HUES48 (cell line): ENCODE measurements around the gene SH3BP4.

ENCODE experiments used
- H3K27ac ChIP-seq: one replicate; pipeline ENCODE4 v1.7.0; 2013; ENCODE audit warnings: low read depth, low read length, inconsistent platforms
- H3K27me3 ChIP-seq: 2 replicates; pipeline ENCODE4 v1.6.1; 2013; ENCODE audit warnings: mild to moderate bottlenecking, low read length; ENCODE audit not compliant: control insufficient read depth, insufficient read depth
- H3K36me3 ChIP-seq: 2 replicates; pipeline ENCODE4 v1.6.1; 2013; ENCODE audit warnings: low read length; ENCODE audit not compliant: control insufficient read depth, insufficient read depth
- H3K4me1 ChIP-seq: 2 replicates; pipeline ENCODE4 v1.6.1; 2013; ENCODE audit warnings: mild to moderate bottlenecking, low read length; ENCODE audit not compliant: control insufficient read depth, insufficient read depth
- H3K4me3 ChIP-seq: 2 replicates; pipeline ENCODE4 v1.5.1; 2013; ENCODE audit warnings: mild to moderate bottlenecking, low read depth, low read length
- H3K9ac ChIP-seq: 2 replicates; pipeline ENCODE4 v1.6.1; 2013; ENCODE audit warnings: mild to moderate bottlenecking, low read depth, low read length, moderate library complexity
- H3K9me3 ChIP-seq: 2 replicates; pipeline ENCODE4 v1.6.1; 2013; ENCODE audit warnings: low read length; ENCODE audit not compliant: control insufficient read depth, insufficient read depth

The SH3BP4 gene

DNA sequence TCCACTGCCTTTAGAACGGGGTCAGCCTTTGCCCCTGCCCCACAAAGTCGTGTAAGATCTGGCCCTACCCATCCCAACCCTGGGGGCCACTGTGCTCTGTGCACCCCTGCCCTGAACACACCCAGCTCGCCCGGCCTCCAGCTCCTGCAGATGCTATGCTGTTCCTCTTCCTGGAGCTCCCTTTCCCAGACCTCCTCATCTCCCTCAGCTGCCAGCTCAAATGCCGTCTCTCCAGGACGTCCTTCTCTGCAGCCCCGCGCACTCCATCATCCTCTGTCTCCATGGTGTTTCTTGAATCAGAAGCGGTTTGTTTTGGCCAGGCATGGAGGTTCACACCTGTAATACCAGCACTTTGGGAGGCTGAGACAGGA is 94.1 kb downstream of the SH3BP4 start:
- Histone ChIP-seq H3K4me3 (no peak overlapping the region), H3K27ac (no peak overlapping the region), H3K27me3 (no peaks in the 10 kb centered on the region), H3K9ac (no peak overlapping the region), H3K4me1 (no peaks in the 10 kb centered on the region), H3K36me3 (peaks cover 59% of the 10 kb centered on the region), H3K9me3 (no peaks in the 10 kb centered on the region)

DNA sequence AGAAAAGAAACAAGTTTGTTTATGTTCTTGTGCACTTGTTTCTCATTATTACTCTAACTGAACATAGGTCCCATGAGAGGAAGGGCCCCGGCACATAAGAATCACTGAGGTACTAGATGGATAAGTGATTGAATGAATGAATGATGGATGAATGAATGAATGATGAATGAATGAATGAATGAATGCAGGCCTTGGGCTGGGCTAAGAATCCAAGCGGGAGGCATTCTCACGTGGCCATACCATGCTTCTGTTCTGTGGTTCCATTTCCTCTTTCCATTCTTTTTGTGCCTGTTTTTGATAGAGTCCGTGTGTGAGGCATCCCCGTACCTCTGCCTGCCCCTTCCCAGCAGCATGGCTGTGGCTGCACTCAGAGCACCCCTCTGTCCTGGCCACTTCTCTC is 94.8 kb downstream of the SH3BP4 start:
- Histone ChIP-seq H3K36me3 (peaks cover 52% of the 10 kb centered on the region), H3K4me3 (no peak overlapping the region), H3K27ac (no peak overlapping the region), H3K27me3 (no peaks in the 10 kb centered on the region), H3K9ac (no peak overlapping the region), H3K9me3 (no peaks in the 10 kb centered on the region), H3K4me1 (no peaks in the 10 kb centered on the region)

DNA sequence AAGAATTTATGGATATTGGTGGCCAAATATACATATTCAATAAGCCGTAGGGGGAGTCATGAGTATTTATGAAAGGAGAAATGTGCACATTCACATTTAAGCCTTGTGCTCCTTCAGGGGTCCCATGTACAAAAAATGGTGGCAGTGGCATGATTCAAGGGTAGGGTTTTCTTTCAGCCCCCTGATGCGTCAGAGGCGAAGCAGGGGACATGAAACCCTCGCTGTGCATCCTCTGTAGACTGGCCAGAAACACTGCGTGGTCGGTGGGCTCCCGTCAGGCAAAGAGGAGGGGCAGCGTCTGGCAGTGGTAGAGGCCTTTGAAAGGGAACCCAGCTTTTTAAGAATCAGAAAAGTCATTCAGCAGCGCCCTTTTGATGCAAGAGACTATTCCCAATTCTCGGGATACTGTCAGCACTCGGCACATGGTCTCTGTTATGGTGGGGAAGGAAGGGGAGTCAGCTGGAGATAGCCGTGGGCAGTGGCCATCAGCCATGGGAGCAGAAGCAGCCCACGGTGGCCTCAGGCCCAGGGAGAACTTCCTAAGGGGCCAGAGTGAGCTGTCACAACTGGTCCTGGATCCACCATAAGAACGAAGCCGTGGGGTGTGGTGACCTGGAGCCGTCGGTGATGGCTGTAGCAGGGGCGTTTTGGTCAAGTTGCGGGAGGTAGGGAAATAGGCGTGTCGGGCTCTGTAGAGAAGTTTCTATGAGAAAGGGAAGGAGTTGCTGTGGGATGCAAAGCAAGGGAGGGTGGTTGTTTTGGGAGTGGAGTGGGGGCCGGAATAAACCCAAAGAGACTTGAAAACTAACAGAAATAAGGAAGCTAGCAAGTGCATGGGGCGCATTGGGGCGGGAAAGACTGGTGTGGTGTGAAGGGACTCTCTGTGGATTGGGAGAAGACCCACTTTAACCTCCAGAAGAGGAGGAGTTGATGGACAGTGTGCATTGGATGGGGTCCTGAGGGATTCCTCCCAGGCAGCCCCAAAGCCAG is 95.6 kb downstream of the SH3BP4 start:
- Histone ChIP-seq H3K36me3 (peaks cover 48% of the 10 kb centered on the region), H3K4me3 (no peak overlapping the region), H3K9me3 (no peaks in the 10 kb centered on the region), H3K27ac (no peak overlapping the region), H3K27me3 (no peaks in the 10 kb centered on the region), H3K9ac (no peak overlapping the region), H3K4me1 (no peaks in the 10 kb centered on the region)

DNA sequence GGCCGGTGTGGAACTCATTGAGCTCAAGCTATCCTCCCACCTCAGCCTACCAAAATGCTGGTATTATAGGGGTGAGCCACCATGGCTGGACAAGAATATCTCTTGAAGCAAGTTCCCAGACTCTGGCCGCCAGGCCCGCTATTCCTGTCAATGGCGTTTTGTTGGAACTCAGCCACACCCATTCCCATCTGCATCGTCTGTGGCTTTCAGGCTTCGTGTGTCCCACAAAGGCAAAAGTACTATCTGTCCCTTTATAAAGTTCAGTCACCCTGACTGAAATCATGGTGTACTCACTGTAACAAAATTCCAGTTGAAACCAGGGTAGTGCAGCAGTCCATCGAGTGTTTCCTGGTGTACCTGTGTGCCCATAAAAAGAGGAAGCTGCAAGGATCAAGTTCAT is 96.7 kb downstream of the SH3BP4 start:
- Histone ChIP-seq H3K4me3 (no peak overlapping the region), H3K27ac (no peak overlapping the region), H3K4me1 (no peaks in the 10 kb centered on the region), H3K27me3 (no peaks in the 10 kb centered on the region), H3K9ac (no peak overlapping the region), H3K36me3 (peaks cover 51% of the 10 kb centered on the region), H3K9me3 (no peaks in the 10 kb centered on the region)

DNA sequence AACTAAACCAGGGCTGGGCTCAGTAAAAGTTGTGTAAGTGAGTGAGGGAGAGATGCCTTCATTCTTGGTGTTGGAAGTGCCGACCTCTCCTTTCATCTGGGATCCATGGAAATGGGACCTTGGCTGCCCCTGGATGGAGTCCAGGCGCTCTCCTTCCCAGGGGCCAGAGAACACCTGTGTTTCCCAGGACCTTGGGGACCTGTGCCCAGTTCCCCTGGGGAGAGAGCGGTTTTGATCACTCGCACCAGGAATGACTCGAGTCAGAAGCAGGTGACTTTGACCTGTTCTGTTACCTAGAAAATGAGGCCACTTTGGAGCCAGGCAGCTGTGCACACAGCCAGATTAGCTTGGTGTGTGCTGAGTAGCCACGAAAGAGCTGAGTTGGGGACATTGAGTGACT is 97.3 kb downstream of the SH3BP4 start:
- no peak overlapping the region for H3K27ac ChIP-seq
- no peaks in the 10 kb centered on the region for H3K9me3 ChIP-seq
- H3K9ac ChIP-seq = no peak overlapping the region
- H3K27me3 ChIP-seq = no peaks in the 10 kb centered on the region
- H3K36me3 ChIP-seq = peaks cover 52% of the 10 kb centered on the region
- H3K4me3 ChIP-seq = no peak overlapping the region
- no peaks in the 10 kb centered on the region for H3K4me1 ChIP-seq

DNA sequence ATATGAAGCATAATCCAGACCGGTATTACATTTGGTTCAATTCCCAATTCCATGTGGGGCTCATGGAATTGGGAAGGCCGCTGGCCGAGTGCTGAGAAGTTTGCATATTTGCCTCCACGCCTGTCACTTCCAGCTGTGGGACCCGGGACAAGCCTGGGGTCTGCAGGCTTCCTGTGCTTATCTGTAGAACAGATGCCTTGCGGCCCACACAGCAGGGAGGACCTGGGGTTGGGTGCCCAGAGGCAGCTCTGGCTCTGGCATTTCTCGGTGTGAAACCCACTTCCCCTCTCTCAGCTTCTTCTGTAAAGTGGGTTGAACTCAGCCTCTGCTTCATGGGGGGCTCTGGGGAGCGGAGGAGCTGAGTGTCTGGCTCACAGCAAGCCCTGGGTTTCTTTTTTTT is 97.9 kb downstream of the SH3BP4 start:
- no peak overlapping the region for H3K9ac ChIP-seq
- no peaks in the 10 kb centered on the region for H3K27me3 ChIP-seq
- no peaks in the 10 kb centered on the region for H3K4me1 ChIP-seq
- H3K9me3 ChIP-seq = no peaks in the 10 kb centered on the region
- no peak overlapping the region for H3K27ac ChIP-seq
- no peak overlapping the region for H3K4me3 ChIP-seq
- H3K36me3 ChIP-seq = peaks cover 52% of the 10 kb centered on the region

DNA sequence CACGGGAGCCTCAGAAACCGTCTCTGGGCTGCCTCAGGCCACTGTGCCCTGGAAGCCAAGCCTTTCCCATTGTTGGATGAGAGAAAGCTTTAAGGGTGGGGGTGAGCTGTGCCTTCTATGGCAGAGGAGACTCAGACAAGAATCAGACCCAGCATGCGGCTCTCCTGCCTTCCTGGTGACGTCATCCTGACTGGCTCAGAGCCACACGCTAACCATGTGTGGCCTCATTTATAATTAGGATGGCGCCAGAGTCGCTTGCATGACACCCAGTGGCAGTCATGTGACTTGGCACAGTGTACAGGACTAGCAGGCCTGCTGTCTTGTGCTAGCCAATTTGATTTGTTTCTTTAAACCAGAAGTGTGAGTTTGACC is 99.1 kb downstream of the SH3BP4 start:
- Histone ChIP-seq H3K9ac (no peak overlapping the region), H3K27ac (peak overlapping the region; percentile 32), H3K9me3 (no peaks in the 10 kb centered on the region), H3K4me1 (no peaks in the 10 kb centered on the region), H3K36me3 (peaks cover 56% of the 10 kb centered on the region), H3K4me3 (no peak overlapping the region), H3K27me3 (no peaks in the 10 kb centered on the region)

DNA sequence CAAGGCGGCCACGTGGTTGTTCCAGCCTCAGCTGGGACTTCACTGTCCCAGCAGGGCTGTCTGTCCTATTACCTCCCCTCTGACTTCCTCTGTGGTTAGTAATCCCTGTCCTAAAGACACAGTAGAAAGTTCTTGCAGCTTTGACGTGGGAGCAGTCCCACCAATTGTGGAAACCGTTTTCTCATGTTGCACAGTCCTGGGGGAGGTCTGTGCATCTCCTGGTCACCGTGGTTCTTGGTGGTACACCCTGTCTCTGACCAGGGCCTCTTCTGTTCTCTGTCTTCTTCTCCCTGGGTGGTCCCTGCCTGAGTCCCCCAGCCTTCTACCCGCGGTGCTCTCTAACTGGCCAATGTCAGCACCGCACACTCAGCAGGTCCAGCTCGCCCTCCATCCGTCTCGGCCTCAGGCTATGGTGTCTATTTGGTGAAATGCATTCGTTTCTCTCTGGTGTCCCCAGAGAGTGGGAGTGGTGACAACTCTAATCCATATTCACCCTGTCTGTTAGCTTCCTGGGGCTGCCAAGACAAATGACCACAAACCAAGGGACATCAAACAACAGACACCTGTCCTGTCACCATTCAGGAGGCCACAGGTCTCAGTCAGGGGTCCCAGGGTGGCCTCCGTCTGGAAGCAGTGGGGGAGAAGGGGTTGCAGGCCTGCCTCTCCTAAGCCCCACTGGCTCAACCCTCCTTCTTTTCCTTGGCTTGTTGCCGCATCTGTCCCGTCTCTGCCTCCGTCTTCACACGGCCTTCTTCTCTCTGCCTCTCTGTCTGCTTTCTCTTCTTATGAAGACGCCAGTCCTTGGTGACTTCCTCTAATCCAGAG is 99.8 kb downstream of the SH3BP4 start:
- Histone ChIP-seq H3K9me3 (no peaks in the 10 kb centered on the region), H3K4me1 (no peaks in the 10 kb centered on the region), H3K4me3 (no peak overlapping the region), H3K9ac (no peak overlapping the region), H3K27me3 (no peaks in the 10 kb centered on the region), H3K27ac (no peak overlapping the region), H3K36me3 (peaks cover 50% of the 10 kb centered on the region)

DNA sequence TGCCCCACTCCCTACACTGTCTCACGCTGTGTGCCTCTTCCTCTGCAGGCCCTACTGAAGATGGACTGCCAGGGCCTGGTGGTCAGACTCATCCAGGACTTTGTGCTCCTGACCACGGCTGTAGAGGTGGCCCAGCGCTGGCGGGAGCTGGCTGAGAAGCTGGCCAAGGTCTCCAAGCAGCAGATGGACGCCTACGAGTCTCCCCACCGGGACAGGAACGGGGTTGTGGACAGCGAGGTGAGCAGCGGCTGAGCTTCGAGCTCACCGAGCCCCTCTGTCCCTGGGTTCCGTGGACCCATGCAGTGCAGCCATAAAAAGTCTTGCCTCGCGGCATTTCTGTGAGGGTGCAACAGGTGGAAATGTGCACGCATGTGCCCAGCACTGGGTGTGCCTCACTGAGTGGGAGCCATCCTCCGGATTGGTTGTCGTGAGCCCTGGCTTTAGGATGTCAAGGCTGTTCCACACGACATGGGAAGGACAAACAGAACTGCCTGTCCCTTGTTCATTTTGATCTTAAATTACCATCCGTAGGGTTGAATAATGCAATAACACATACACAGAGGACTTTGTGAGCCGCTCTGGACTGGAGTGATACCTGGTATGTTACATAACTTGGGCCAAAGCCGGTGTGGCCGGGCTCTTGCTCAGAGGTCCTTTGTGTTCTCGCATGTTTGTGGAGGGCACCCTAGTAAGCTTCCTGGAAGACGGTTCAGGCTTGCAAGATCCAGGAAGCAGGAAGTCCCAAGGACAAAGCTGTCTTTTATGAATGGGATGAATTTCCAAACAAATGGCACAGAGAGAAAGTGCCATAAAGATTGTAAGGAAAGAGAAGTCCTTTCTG is 100.9 kb downstream of the SH3BP4 start:
- H3K27me3 ChIP-seq = no peaks in the 10 kb centered on the region
- no peaks in the 10 kb centered on the region for H3K9me3 ChIP-seq
- no peaks in the 10 kb centered on the region for H3K4me1 ChIP-seq
- H3K36me3 ChIP-seq = peaks cover 41% of the 10 kb centered on the region
- no peak overlapping the region for H3K9ac ChIP-seq
- no peak overlapping the region for H3K4me3 ChIP-seq
- no peak overlapping the region for H3K27ac ChIP-seq

DNA sequence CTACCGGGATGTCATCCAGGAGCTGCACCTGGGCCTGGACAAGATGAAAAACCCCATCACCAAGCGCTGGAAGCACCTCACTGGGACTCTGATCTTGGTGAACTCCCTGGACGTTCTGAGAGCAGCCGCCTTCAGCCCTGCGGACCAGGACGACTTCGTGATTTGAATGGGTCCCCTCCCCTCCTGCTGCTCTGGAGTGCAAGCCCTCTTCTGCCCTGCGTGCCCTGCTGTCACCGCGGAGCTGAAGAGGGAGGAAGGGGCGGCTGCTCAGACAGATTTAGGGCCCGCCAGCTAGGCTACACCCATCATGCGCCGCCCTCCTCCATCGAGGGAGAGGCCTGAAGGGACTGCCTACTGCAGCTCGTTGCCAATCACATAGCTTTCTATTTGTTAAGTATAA is 101.8 kb downstream of the SH3BP4 start:
- no peaks in the 10 kb centered on the region for H3K4me1 ChIP-seq
- H3K27ac ChIP-seq = no peak overlapping the region
- H3K9me3 ChIP-seq = no peaks in the 10 kb centered on the region
- H3K36me3 ChIP-seq = peaks cover 41% of the 10 kb centered on the region
- no peak overlapping the region for H3K4me3 ChIP-seq
- no peak overlapping the region for H3K9ac ChIP-seq
- H3K27me3 ChIP-seq = no peaks in the 10 kb centered on the region
